AG09309 (cell line): ENCODE measurements around the gene LSM4.

ENCODE experiments used
- DNase-seq: peaks from one replicate; pipeline ENCODE4 v3.0.0-alpha.2; 2010; ENCODE audit warnings: low read depth
- H3K4me3 ChIP-seq: 2 replicates; pipeline ENCODE4 v1.5.1; 2011; ENCODE audit warnings: mild to moderate bottlenecking, low read depth, low read length, moderate library complexity; ENCODE audit not compliant: control insufficient read depth
- CTCF ChIP-seq: IDR thresholded peaks from 2 replicates; pipeline ENCODE4 v1.5.1; 2011; ENCODE audit warnings: mild to moderate bottlenecking, low read depth, low read length, inconsistent platforms; ENCODE audit not compliant: insufficient read depth, control insufficient read depth; ENCODE audit errors: missing control alignments

The LSM4 gene

GRCh38 chr19:18290302-18291018 lies 32.4 kb downstream of the LSM4 start:
- H3K4me3 ChIP-seq = no peak overlapping the region
- DNase-seq = no peak

GRCh38 chr19:18289471-18290301 lies 33.2 kb downstream of the LSM4 start:
- no peak for TF ChIP-seq CTCF
- DNase-seq = no peak
- H3K4me3 ChIP-seq = no peak overlapping the region

More at GRCh38 chr19:18290302-18291018, 32.4 kb downstream of the LSM4 start:
- TF ChIP-seq CTCF = no peak

GRCh38 chr19:18287836-18288772 lies 34.8 kb downstream of the LSM4 start:
- DNase-seq = no peak
- no peak for TF ChIP-seq CTCF
- no peak overlapping the region for H3K4me3 ChIP-seq

- H3K4me3 ChIP-seq = no peak overlapping the region
- no peak for DNase-seq
- no peak for TF ChIP-seq CTCF
Observed at GRCh38 chr19:18286973-18287635, 35.8 kb downstream of the LSM4 start.

- DNase-seq = no peak
- TF ChIP-seq CTCF = no peak
- no peak overlapping the region for H3K4me3 ChIP-seq
Observed at GRCh38 chr19:18284712-18285360, 38.0 kb downstream of the LSM4 start.
